Cardiac fibroblast (primary cell): ENCODE data around the gene CLEC16A.
A peak's percentile ranks its signal among the peaks of the same experiment; 100 is the strongest.
"Not testable (repeated sequence)": the region's sequence is repeated elsewhere in the genome, so short reads cannot be mapped to it uniquely, and the experiment has no call there.

Experiments used
- DNase-seq, 2 donors: peaks; one replicate each; pipeline versions ENCODE4 v3.0.0 to v3.0.0-alpha.2; 2010; ENCODE audit warnings: low read depth in 2 of 2
- H3K4me3 ChIP-seq, 2 donors: replicated peaks in 1 of 2; 1 replicate in 1 of 2; 2 replicates in 1 of 2; pipeline ENCODE4 v1.5.1; 2011; ENCODE audit warnings: low read depth in 2 of 2, low read length in 2 of 2, mild to moderate bottlenecking in 2 of 2, moderate library complexity in 1 of 2
- CTCF ChIP-seq: IDR thresholded peaks from one replicate; pipeline ENCODE4 v1.5.1; 2011; ENCODE audit warnings: low read depth, mild to moderate bottlenecking, low read length, inconsistent platforms

CLEC16A gene

GRCh38 chr16:10964039-10964890 lies 19.9 kb downstream of the CLEC16A start:
- peak; percentile 83 to 84 for DNase-seq
- peak; percentile 94 for TF ChIP-seq CTCF
- H3K4me3 ChIP-seq = no peak overlapping the region

- H3K4me3 ChIP-seq = no peak overlapping the region
- DNase-seq = peak in 1 of 2 donors; percentile 21
- TF ChIP-seq CTCF = no peak
Observed at GRCh38 chr16:10964891-10965326, 20.5 kb downstream of the CLEC16A start.

GRCh38 chr16:10965440-10966061 lies 21.2 kb downstream of the CLEC16A start:
- TF ChIP-seq CTCF = no peak
- DNase-seq = no peak

GRCh38 chr16:10966129-10966528 lies 21.8 kb downstream of the CLEC16A start:
- no peak for DNase-seq
- TF ChIP-seq CTCF = no peak
- no peak overlapping the region for H3K4me3 ChIP-seq

More at GRCh38 chr16:10965440-10966061, 21.2 kb downstream of the CLEC16A start:
- no peak overlapping the region for H3K4me3 ChIP-seq

- not testable (repeated sequence) for DNase-seq, H3K4me3 ChIP-seq
Observed at GRCh38 chr16:10966559-10966958, 22.2 kb downstream of the CLEC16A start.

- peak in 1 of 2 donors; percentile 59 for DNase-seq
- no peak overlapping the region for H3K4me3 ChIP-seq
- TF ChIP-seq CTCF = no peak
Observed at GRCh38 chr16:10967986-10968385, 23.6 kb downstream of the CLEC16A start.

GRCh38 chr16:10968498-10968897 lies 24.1 kb downstream of the CLEC16A start:
- DNase-seq = no peak
- TF ChIP-seq CTCF = no peak
- no peak overlapping the region for H3K4me3 ChIP-seq
